Caco-2 (cell line): ENCODE results near the gene RPL31. TPM values are rescaled to one million over a fixed set of nuclear protein-coding genes. Genes with fewer than 3 reads are reported as not detected.

Source experiments
- BruUV-seq: library from RNA; stranded (reverse); fragments of 400-500 nt; replicated peaks from 2 replicates; lab custom pipeline; 2021; lab: Mats Ljungman, UMichigan
- CTCF ChIA-PET: fragments of 300-600 bp; sonication (Branson Sonifier 250); formaldehyde crosslinking; loops from one replicate; lab custom pipeline; 2022; ENCODE audit warnings: antibody characterized with exemption; lab: Charles Lee
- POLR2A ChIA-PET: fragments of 300-600 bp; sonication (Branson Sonifier 250); formaldehyde crosslinking; loops from one replicate; lab custom pipeline; 2022; ENCODE audit warnings: antibody characterized with exemption; lab: Charles Lee
- DNase-seq, 2 experiments: peaks; one replicate each; pipeline versions ENCODE4 v3.0.0 to v3.0.0-alpha.2; 2020 to 2022
- H3K27me3 ChIP-seq: replicated peaks from 2 replicates; pipeline ENCODE4 v1.6.0; 2011; ENCODE audit warnings: low read length; ENCODE audit not compliant: control insufficient read depth, insufficient read depth
- H3K36me3 ChIP-seq: 2 replicates; pipeline ENCODE4 v1.5.1; 2011; ENCODE audit warnings: low read length; ENCODE audit not compliant: control insufficient read depth, insufficient read depth
- H3K4me1 ChIP-seq: fragments of 250-450 bp; sonication (Bioruptor Pico); 2 replicates; pipeline ENCODE4 v1.5.1; 2020; ENCODE audit warnings: mild to moderate bottlenecking
- H3K4me3 ChIP-seq: 2 replicates; pipeline ENCODE4 v1.5.1; 2011; ENCODE audit warnings: low read depth, mild to moderate bottlenecking, control low read depth, low read length
- H3K9me3 ChIP-seq: fragments of 250-450 bp; sonication (Bioruptor Pico); 2 replicates; pipeline ENCODE4 v1.5.1; 2020; ENCODE audit warnings: mild to moderate bottlenecking, moderate library complexity
- H3K27ac Mint-ChIP-seq: one replicate; pipeline ENCODE4 v1.8.0; 2022; ENCODE audit warnings: mixed read lengths; ENCODE audit not compliant: unreplicated experiment
- H3K27me3 Mint-ChIP-seq: one replicate; pipeline ENCODE4 v1.8.0; 2022; ENCODE audit warnings: mixed read lengths; ENCODE audit not compliant: insufficient read depth, unreplicated experiment
- H3K36me3 Mint-ChIP-seq: one replicate; pipeline ENCODE4 v1.8.0; 2022; ENCODE audit warnings: mild to moderate bottlenecking, mixed read lengths; ENCODE audit not compliant: insufficient read depth, unreplicated experiment
- H3K4me1 Mint-ChIP-seq: one replicate; pipeline ENCODE4 v1.8.0; 2022; ENCODE audit warnings: low read depth, mixed read lengths; ENCODE audit not compliant: unreplicated experiment
- H3K4me3 Mint-ChIP-seq: one replicate; pipeline ENCODE4 v1.8.0; 2022; ENCODE audit warnings: mild to moderate bottlenecking, moderate library complexity, mixed read lengths; ENCODE audit not compliant: unreplicated experiment
- H3K9me3 Mint-ChIP-seq: one replicate; pipeline ENCODE4 v1.8.0; 2022; ENCODE audit warnings: mixed read lengths; ENCODE audit not compliant: unreplicated experiment
- CTCF ChIP-seq, 2 experiments: fragments of 200-600 bp in 1 of 2; IDR thresholded peaks; 1 replicate in 1 of 2; 2 replicates in 1 of 2; pipeline versions ENCODE4 v1.5.1 to v1.8.0; 2011 to 2022; ENCODE audit warnings: antibody characterized with exemption in 1 of 2, control low read depth in 1 of 2, inconsistent platforms in 1 of 2, low read depth in 1 of 2, low read length in 1 of 2, mild to moderate bottlenecking in 1 of 2, moderate library complexity in 1 of 2; ENCODE audit not compliant: insufficient read depth in 1 of 2, severe bottlenecking in 1 of 2, unreplicated experiment in 1 of 2
- intact Hi-C: fragments of 100-400 bp; cut with micrococcal nuclease; formaldehyde crosslinking; loops from one replicate; pipeline ENCODE4 v1.10.0; 2022; ENCODE audit not compliant: unreplicated experiment
- total RNA-seq: library from RNA; stranded (reverse); gene quantifications from 2 replicates; pipeline ENCODE4 v1.2.3, GENCODE V29; 2022

The RPL31 gene
- total RNA-seq, 1 experiment from 2014 or later, result 2,026 TPM

DNA sequence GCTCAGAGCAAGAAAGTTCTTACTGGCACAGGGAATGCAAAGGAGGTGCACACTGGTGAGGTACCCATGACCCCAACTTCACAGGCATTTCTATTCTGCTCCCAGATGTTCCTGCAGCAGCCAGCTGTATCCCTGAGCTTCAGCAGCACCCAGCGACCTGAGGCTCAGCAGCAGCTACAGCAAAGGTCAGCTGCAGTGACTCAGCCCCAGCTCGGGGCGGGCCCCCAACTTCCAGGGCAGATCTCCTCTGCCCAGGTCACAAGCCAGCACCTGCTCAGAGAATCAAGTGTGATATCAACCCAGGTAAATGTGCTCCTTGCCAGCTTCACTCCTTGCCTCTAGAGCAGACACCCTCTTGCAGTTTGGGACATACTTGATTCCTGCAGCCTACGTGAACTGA lies 14.1 kb upstream of the RPL31 start:
- no TSS peak for BruUV-seq
- no peak overlapping the region for H3K27ac Mint-ChIP-seq
- Histone ChIP-seq H3K9me3 (no peaks in the 10 kb centered on the region), H3K4me3 (no peak overlapping the region), H3K4me1 (peaks cover 5% of the 10 kb centered on the region; the same call in 1 of the 2 replicates), H3K36me3 (no peaks in the 10 kb centered on the region), H3K27me3 (no peaks in the 10 kb centered on the region)
- no peaks in the 10 kb centered on the region for H3K9me3 Mint-ChIP-seq
- no peaks in the 10 kb centered on the region for H3K27me3 Mint-ChIP-seq
- intact Hi-C loops, result loop anchor here (5.0 kb wide), 1 partner anchor 271 kb away; no protein-coding TSS in a partner anchor
- H3K36me3 Mint-ChIP-seq, result no peaks in the 10 kb centered on the region
- DNase-seq, result no peak
- ChIA-PET CTCF (no interaction called here), POLR2A (no interaction called here)
- H3K4me1 Mint-ChIP-seq, result no peaks in the 10 kb centered on the region
- H3K4me3 Mint-ChIP-seq, result no peak overlapping the region
- TF ChIP-seq CTCF (IDR thresholded peaks at IDR 0.05; ENCODE audit: insufficient read depth in 1 of 2, low read depth in 1 of 2, low read length in 1 of 2, severe bottlenecking in 1 of 2, unreplicated experiment in 1 of 2), result no peak

GRCh38 chr2:100988630-100989417 lies 13.3 kb upstream of the RPL31 start:
- intact Hi-C loops, result loop anchor here (5.0 kb wide), 1 partner anchor 272 kb away; no protein-coding TSS in a partner anchor
- no peaks in the 10 kb centered on the region for H3K9me3 Mint-ChIP-seq
- BruUV-seq, result no TSS peak

DNA sequence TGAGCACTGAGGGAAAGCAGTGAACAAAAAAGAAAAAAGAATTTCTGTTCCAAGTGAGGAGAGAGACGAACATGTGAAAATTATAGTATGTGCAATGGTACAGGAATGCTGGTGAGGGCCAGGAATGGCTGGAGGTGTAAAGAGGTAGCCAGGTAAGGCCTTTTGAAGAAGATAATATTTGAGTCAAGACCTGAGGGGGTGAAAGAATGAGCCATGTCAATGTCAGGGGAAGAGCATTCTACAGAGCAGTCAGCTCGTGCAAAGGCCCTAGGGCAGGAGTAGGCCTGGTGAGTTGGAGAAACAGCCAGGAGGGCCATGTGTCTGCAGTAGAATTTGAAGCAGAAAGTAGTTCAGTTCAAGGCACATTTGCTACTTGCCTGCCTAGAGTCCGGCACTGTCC lies 12.4 kb upstream of the RPL31 start:
- TF ChIP-seq CTCF (IDR thresholded peaks at IDR 0.05; ENCODE audit: insufficient read depth in 1 of 2, low read depth in 1 of 2, low read length in 1 of 2, severe bottlenecking in 1 of 2, unreplicated experiment in 1 of 2), result no peak
- CTCF ChIA-PET, result no interaction called here
- H3K9me3 Mint-ChIP-seq, result no peaks in the 10 kb centered on the region

More at GRCh38 chr2:100988630-100989417, 13.3 kb upstream of the RPL31 start:
- Mint-ChIP-seq H3K4me3 (no peak overlapping the region), H3K36me3 (no peaks in the 10 kb centered on the region), H3K27ac (no peak overlapping the region), H3K4me1 (no peaks in the 10 kb centered on the region), H3K27me3 (no peaks in the 10 kb centered on the region)
- no peak for DNase-seq
- no peak overlapping the region for H3K4me3 ChIP-seq
- H3K27me3 ChIP-seq, result no peaks in the 10 kb centered on the region
- CTCF ChIA-PET, result no interaction called here
- no peaks in the 10 kb centered on the region for H3K9me3 ChIP-seq
- TF ChIP-seq CTCF (IDR thresholded peaks at IDR 0.05; ENCODE audit: insufficient read depth in 1 of 2, low read depth in 1 of 2, low read length in 1 of 2, severe bottlenecking in 1 of 2, unreplicated experiment in 1 of 2), result no peak
- POLR2A ChIA-PET, result interaction anchor here (1.0 kb wide), 1 partner anchor 13 kb away, joined by 4 read pairs; no protein-coding TSS in a partner anchor
- H3K36me3 ChIP-seq, result no peaks in the 10 kb centered on the region
- H3K4me1 ChIP-seq, result peaks cover 5% of the 10 kb centered on the region; the same call in 1 of the 2 replicates

More for the DNA sequence above, 12.4 kb upstream of the RPL31 start:
- Histone ChIP-seq H3K36me3 (no peaks in the 10 kb centered on the region), H3K27me3 (no peaks in the 10 kb centered on the region), H3K9me3 (no peaks in the 10 kb centered on the region), H3K4me1 (no peaks in the 10 kb centered on the region), H3K4me3 (no peak overlapping the region)
- POLR2A ChIA-PET, result interaction anchor here (1.0 kb wide), 1 partner anchor 12 kb away, joined by 4 read pairs; no protein-coding TSS in a partner anchor
- DNase-seq, result no peak
- Mint-ChIP-seq H3K27me3 (no peaks in the 10 kb centered on the region), H3K27ac (no peak overlapping the region), H3K4me3 (no peak overlapping the region), H3K4me1 (no peaks in the 10 kb centered on the region), H3K36me3 (no peaks in the 10 kb centered on the region)
- intact Hi-C loops, result loop anchor here (5.0 kb wide), 1 partner anchor 272 kb away; no protein-coding TSS in a partner anchor
- no TSS peak for BruUV-seq
